GM21423 (cell line): Measurements from ENCODE around the gene OPN3.
A peak's percentile ranks its signal among the peaks of the same experiment; 100 is the strongest.
"Not testable (repeated sequence)": the region's sequence is repeated elsewhere in the genome, so short reads cannot be mapped to it uniquely, and the experiment has no call there.

Experiments used
- ATAC-seq: cut with Tn5 transposase; IDR thresholded peaks from one replicate; pipeline ENCODE4 v1.9.1; 2021; ENCODE audit warnings: mild to moderate bottlenecking, moderate library complexity; ENCODE audit not compliant: unreplicated experiment

Gene OPN3

GRCh38 chr1:241640149-241640866 lies at the start of gene OPN3, which contains the start of gene CHML:
Gene OPN3 (minus strand): TSS chr1:241640369. CDS start chr1:241640254, 115 bp downstream.
Gene CHML (minus strand): TSS chr1:241640369. CDS start chr1:241635766, 4,603 bp downstream.
- ATAC-seq: peak; percentile 86

GRCh38 chr1:241688940-241689368 lies 48.8 kb upstream of the OPN3 start:
- ATAC-seq: no peak

DNA sequence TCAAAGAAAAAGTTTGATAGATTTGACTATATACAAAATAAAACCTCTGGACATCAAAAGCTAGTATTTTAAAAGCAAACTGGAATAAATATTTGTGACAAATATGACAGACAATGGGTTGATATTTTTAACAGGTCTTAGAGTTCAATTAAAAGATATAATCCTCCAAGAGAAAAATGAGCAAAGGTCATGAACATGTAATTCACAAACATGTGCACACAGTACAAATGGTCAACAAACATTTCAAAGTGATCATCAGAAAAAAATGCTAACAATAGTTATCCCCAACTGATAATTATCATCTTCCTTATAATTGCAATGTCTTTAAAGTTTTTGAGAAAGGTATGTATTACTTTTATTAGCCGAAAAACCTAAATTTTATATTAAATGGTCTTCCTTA lies 43.9 kb upstream of the OPN3 start:
- ATAC-seq: no peak

DNA sequence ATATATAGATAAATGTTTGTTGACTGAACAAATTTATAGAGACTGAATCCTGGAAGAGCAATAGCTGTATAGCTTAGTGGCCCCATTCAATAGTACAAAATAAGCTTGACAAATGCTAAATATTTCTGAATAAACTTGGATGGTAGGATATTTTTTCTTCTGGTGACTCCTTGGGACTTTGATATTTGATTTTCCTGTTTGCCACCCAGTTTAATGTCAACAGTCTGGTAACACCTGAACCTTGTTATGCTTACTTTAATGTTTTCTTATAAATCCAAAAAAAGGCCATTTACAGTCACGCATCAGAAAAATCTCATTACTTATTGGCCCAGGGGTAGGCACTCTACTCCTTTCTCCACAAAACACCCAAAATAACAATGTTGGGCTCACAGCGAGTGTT lies 42.8 kb upstream of the OPN3 start:
- ATAC-seq: no peak

- not testable (repeated sequence) for ATAC-seq
These were observed 41.8 kb upstream of the OPN3 start for GRCh38 chr1:241681861-241682448.

GRCh38 chr1:241679961-241680360 lies 39.8 kb upstream of the OPN3 start:
- no peak for ATAC-seq

DNA sequence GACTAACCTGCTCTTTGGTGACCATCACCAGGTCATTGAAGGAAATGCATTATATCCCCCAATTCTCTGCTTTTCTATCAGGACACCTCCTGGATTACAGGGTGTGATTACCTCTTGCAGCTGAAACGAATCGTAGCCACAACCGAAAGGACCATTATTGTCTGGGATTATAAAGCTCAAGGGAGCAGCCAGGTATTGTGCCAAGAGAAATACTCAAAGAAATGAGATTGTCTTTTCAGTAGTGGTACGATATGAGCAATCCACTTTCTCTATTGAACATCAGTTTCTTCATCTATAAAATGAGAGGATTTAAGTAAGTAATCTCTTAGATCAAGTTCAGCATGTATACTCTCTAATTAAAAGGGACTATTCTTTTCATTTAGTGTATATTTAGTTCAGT lies 39.2 kb upstream of the OPN3 start:
- no peak for ATAC-seq

GRCh38 chr1:241678536-241678935 lies 38.4 kb upstream of the OPN3 start:
- ATAC-seq: no peak

DNA sequence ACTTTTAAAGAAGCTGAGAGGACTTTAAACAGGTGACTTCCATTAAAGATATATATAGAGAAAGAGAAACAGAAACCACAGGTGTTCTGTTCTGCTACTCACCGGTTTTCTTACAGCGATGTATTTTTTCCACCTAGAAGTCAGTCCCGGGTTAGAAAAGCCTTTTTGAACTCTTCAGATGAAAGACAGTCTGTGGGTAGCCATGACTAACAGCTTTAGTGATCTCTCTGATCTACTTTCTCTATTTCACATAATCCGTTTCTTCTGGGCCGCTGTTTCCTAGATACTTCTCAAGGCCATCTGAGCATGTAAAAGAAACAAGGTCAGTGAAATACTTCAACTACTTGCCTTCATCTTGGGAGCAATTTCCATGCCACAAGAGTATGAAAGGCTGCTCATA lies 37.0 kb upstream of the OPN3 start:
- ATAC-seq: peak; percentile 91

DNA sequence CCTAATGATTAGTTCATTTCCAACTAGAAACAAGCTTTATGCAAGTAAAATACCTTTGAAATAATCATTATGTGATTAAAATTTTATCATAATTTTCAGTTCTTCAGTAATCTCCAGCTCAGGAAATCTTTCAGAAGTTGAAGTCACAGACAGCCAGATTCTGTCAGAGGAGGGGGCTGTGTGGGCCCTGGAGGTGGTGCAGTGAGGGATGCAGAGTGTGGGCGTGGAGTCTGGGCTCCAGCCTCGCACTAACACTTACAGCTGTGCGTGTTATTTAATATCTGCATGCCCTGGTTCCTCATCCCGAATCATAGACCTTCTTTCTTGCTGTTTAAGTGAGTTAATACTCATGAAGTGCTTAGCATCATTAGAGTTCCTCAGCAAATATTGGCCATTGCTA lies 35.8 kb upstream of the OPN3 start:
- no peak for ATAC-seq

GRCh38 chr1:241674805-241675384 lies 34.7 kb upstream of the OPN3 start:
- no peak for ATAC-seq

GRCh38 chr1:241672301-241672700 lies 32.1 kb upstream of the OPN3 start:
- ATAC-seq: no peak

DNA sequence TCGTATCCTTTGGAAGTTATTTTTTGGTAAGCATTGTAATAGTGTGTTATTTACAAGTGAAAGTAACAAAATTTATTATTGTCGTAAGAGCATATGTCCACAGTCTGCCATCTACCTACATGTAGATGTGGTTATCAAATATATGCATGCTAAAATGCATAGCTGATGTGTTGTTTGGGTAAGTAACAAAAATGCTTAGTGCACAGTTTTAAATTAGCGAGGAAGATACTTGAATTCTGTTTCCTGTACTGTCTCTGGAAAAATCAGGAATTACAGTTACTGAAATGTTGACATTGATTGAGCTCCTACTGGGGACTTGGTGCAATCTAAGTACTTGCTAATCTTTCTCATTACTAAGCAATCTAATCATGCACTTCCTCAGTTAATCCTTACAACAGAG lies 26.2 kb upstream of the OPN3 start:
- no peak for ATAC-seq

- ATAC-seq: no peak
These were observed 20.3 kb upstream of the OPN3 start for GRCh38 chr1:241660424-241660972.

GRCh38 chr1:241659016-241659415 lies 18.8 kb upstream of the OPN3 start:
- not testable (repeated sequence) for ATAC-seq

- no peak for ATAC-seq
These were observed 18.1 kb upstream of the OPN3 start for GRCh38 chr1:241658081-241658793.

- no peak for ATAC-seq
These were observed 14.5 kb upstream of the OPN3 start for GRCh38 chr1:241654641-241655040.

- no peak for ATAC-seq
These were observed 13.8 kb upstream of the OPN3 start for GRCh38 chr1:241654019-241654418.

- ATAC-seq: no peak
These were observed 11.8 kb upstream of the OPN3 start, which contains the start of gene WDR64 for GRCh38 chr1:241652012-241652411. Gene WDR64 (plus strand): TSS chr1:241652281. CDS start chr1:241652485, 204 bp downstream.

DNA sequence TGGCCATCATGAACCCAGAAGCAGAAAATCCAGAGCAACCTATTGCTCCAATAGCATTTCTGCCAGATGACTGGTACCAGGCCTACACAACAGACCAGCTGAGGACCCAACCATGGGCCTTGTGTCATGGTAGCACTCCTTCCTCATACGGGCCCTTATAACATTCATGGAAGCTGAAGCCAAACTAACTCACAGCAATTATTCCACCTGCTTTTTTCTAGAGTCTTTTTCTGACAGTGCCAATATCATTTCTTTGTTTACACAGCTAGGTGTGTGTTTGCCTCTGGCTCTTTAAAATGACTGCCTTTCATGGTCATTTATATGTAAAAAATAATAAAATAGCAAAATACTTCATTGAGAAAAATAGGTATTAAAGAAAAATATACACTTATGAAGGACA lies 8.0 kb upstream of the OPN3 start:
- no peak for ATAC-seq

DNA sequence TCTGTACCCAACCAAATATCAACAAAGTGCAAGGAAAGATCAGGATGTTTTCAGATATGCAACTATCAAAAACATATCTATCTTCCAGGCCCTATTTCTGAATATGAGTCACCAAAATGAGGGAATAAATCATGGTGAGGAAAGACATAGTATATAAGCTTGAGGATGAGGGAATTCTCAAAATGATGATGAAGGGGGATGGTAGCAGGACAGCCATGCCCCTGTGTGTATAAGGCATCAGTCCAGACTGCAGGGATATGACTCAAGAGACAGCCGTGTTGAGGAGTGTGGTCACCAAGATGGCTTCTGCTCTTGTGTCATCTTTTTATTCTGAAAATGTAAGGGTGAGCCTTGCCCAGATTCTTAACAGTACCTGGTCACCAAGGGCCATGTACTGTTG lies 7.5 kb upstream of the OPN3 start:
- ATAC-seq: no peak
